ENCODE results near the gene STAT6.

DNA sequence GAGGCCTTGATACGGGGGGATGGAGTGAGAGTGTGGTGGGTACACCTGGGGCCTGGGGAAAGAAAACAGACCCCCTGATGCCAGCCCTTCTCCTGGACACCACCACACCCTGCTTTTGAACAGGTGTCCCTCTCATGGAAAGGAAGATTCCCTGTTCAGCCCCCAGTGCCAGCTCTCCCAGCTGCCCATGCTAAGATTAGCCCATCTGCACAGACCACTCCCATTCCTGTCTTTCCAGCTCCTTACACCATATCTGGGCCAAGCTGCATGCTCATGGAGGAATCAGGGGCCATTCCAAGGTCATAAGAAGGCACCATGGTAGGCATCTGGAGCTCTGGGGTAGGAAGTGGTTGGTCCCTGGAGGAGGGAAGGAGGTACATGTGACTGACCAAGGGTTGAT, 12.6 kb downstream of the STAT6 start:
- TF ChIP-seq CTCF (IDR thresholded peaks at IDR 0.05), result no peak
- no peak for TF ChIP-seq POLR2A (IDR thresholded peaks at IDR 0.05)
